Hepatocyte (in vitro differentiated cells): ENCODE measurements around the gene ALCAM. TPM values are rescaled to one million over a fixed set of nuclear protein-coding genes. Genes with fewer than 3 reads are reported as not detected.

Experiments used
- DNase-seq: peaks from one replicate; pipeline ENCODE4 v3.0.0-alpha.2; 2016; ENCODE audit warnings: low spot score
- H2AFZ ChIP-seq: fragments of 200-600 bp; sonication (generic); 2 replicates; pipeline ENCODE4 v1.6.0; 2016; ENCODE audit warnings: antibody characterized with exemption, mild to moderate bottlenecking
- H3K27ac ChIP-seq: fragments of 200-600 bp; sonication (generic); 2 replicates; pipeline ENCODE4 v1.5.1; 2016; ENCODE audit warnings: mild to moderate bottlenecking
- H3K27me3 ChIP-seq: fragments of 200-600 bp; sonication (generic); 2 replicates; pipeline ENCODE4 v1.6.1; 2016
- H3K36me3 ChIP-seq: fragments of 200-600 bp; sonication (generic); replicated peaks from 2 replicates; pipeline ENCODE4 v1.5.1; 2016; ENCODE audit warnings: low read depth; ENCODE audit not compliant: insufficient read depth
- H3K4me1 ChIP-seq: fragments of 200-600 bp; sonication (generic); 2 replicates; pipeline ENCODE4 v1.5.1; 2016; ENCODE audit warnings: mild to moderate bottlenecking, moderate library complexity; ENCODE audit not compliant: insufficient read depth
- H3K4me2 ChIP-seq: fragments of 200-600 bp; sonication (generic); 2 replicates; pipeline ENCODE4 v1.6.0; 2016
- H3K4me3 ChIP-seq: fragments of 200-600 bp; sonication (generic); 2 replicates; pipeline ENCODE4 v1.5.1; 2016; ENCODE audit warnings: mild to moderate bottlenecking
- H3K79me2 ChIP-seq: fragments of 200-600 bp; sonication (generic); 2 replicates; pipeline ENCODE4 v1.6.0; 2017; ENCODE audit warnings: mild to moderate bottlenecking
- H3K9me2 ChIP-seq: fragments of 200-600 bp; sonication (generic); replicated peaks from 2 replicates; pipeline ENCODE4 v1.6.0; 2017; ENCODE audit warnings: mild to moderate bottlenecking; ENCODE audit not compliant: insufficient read depth
- H3K9me3 ChIP-seq: fragments of 200-600 bp; sonication (generic); 2 replicates; pipeline ENCODE4 v1.5.1; 2016; ENCODE audit warnings: low read depth, mild to moderate bottlenecking
- H4K20me1 ChIP-seq: fragments of 200-600 bp; sonication (generic); 2 replicates; pipeline ENCODE4 v1.6.0; 2016; ENCODE audit warnings: mild to moderate bottlenecking; ENCODE audit not compliant: insufficient read depth, poor library complexity, severe bottlenecking
- EZH2 ChIP-seq: fragments of 200-600 bp; sonication (generic); IDR thresholded peaks from 2 replicates; pipeline ENCODE4 v1.6.1; 2016; ENCODE audit warnings: antibody characterized with exemption, mild to moderate bottlenecking, borderline replicate concordance
- EZH2phosphoT487 ChIP-seq: fragments of 200-600 bp; sonication (generic); IDR thresholded peaks from one replicate; pipeline ENCODE4 v1.6.1; 2018; ENCODE audit warnings: antibody characterized with exemption, mild to moderate bottlenecking, low read depth, moderate library complexity; ENCODE audit not compliant: unreplicated experiment, severe bottlenecking
- WGBS: methylation state at CpG from one replicate; pipeline ENCODE4 v1.1.6; 2016; ENCODE audit warnings: low lambda C conversion rate; ENCODE audit errors: missing lambda C conversion rate; 5-methylcytosine and 5-hydroxymethylcytosine counted together
- polyA plus RNA-seq: library from polyadenylated mRNA; unstranded; fragments of >200 nt; fragmentation: Nextera tagmentation; extraction: Ambion mirVana; gene quantifications from 2 replicates; pipeline ENCODE4 v1.2.1, GENCODE V29; 2016
- total RNA-seq: library from RNA; depleted of rRNA; stranded (reverse); fragments of >200 nt; gene quantifications from 2 replicates; pipeline ENCODE4 v1.2.3, GENCODE V29; 2014
- TF ChIP-seq, protein P1 (sequence below): fragments of 200-600 bp; sonication (generic); IDR thresholded peaks from 2 replicates; pipeline ENCODE4 v1.5.1; 2016; ENCODE audit warnings: antibody characterized with exemption, mild to moderate bottlenecking; ENCODE audit not compliant: poor library complexity

ALCAM gene
- total and polyA plus RNA-seq, 2 experiments from 2014 or later, result 58.0 to 134 TPM

DNA sequence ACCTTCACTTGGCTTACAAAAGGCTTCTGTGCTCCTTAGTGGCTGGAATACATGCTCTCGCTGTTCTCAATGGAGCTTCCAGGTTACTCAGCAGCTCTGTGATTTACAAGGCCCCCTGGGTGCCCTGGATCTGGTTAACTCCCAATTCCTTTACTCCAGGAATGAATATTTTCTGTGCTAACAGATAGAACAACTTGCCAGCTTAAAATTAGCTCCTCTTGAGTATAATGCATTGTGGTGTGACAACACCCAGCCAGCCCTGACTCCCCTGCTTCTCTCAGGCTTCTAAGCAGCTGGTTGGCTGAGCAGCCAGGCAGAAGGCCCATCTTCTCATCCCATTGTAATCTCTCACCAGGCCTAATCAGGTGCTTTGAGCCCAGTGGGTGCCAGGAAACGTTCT, 246.4 kb downstream of the ALCAM start:
- Histone ChIP-seq H3K9me2 (no peaks in the 10 kb centered on the region), H3K9me3 (no peaks in the 10 kb centered on the region), H3K27ac (no peak overlapping the region), H3K4me1 (no peaks in the 10 kb centered on the region), H4K20me1 (no peaks in the 10 kb centered on the region), H3K4me2 (no peak overlapping the region), H3K79me2 (no peaks in the 10 kb centered on the region), H3K27me3 (no peaks in the 10 kb centered on the region), H3K36me3 (no peaks in the 10 kb centered on the region), H3K4me3 (no peak overlapping the region), H2AFZ (no peak overlapping the region)
- DNase-seq, result no peak
- TF ChIP-seq EZH2 (no peak), EZH2phosphoT487 (no peak)
- TF ChIP-seq, protein P1, sequence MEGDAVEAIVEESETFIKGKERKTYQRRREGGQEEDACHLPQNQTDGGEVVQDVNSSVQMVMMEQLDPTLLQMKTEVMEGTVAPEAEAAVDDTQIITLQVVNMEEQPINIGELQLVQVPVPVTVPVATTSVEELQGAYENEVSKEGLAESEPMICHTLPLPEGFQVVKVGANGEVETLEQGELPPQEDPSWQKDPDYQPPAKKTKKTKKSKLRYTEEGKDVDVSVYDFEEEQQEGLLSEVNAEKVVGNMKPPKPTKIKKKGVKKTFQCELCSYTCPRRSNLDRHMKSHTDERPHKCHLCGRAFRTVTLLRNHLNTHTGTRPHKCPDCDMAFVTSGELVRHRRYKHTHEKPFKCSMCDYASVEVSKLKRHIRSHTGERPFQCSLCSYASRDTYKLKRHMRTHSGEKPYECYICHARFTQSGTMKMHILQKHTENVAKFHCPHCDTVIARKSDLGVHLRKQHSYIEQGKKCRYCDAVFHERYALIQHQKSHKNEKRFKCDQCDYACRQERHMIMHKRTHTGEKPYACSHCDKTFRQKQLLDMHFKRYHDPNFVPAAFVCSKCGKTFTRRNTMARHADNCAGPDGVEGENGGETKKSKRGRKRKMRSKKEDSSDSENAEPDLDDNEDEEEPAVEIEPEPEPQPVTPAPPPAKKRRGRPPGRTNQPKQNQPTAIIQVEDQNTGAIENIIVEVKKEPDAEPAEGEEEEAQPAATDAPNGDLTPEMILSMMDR, result no peak
- WGBS, result 68% methylated on average over 2 of the region's 2 CpGs

DNA sequence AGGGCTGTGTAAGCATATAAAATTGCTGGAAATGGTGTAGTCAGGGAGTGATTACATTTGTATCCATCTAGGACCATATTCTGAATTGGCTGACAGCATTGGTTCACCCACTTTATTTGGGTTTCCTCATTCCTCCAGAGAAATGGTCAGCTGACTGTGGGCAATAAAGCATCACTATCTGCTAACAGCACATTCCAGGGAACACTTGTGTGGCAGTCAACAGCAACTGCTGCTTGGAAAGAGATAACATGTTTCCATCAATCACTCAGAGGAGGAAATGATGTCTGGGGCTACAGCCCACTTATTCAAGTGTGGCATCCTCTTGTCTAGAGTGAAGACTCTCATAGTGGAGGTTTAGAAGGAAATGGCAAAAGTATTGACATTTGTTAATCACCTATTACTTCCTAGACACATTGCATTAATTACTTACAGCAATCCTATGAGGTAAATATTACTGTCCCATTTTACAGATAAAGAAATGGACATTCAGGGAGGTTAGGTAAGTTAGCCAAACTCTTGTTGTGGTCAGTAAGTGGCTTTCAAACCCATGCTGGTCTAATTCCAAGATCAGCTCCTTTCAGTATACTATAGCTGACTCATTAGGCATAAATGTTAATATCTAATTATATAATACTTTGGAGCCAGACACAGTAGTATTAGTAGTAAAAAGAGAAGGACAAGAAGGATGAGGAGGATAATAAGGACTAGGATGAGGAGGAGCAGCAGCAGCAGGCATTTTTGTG, 247.8 kb downstream of the ALCAM start:
- Histone ChIP-seq H3K79me2 (no peaks in the 10 kb centered on the region), H3K4me3 (no peak overlapping the region)
- TF ChIP-seq EZH2 (no peak), EZH2phosphoT487 (no peak)
- TF ChIP-seq, protein P1, result no peak

DNA sequence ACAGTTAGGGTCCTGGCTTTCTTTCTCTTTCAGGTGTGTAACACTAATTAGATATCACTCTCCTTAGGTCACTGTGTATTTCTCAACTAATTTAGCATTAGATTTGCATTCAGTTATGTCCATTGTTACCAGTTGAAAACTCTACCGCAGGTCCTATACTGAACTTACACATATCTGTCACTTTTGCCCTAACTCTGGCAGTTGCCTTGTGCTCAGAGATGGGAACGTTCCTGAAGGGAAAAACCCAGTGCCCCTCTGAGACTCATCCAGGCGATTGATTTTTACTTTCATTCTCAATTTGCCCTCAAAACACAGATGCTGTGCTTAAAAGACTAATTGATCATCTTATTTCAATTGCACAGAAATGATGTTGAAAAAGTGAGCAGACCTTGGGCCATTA, 249.1 kb downstream of the ALCAM start:
- H2AFZ ChIP-seq, result no peak overlapping the region

More for the DNA sequence above, 247.8 kb downstream of the ALCAM start:
- H3K36me3 ChIP-seq, result no peaks in the 10 kb centered on the region
- no peaks in the 10 kb centered on the region for H3K9me2 ChIP-seq
- no peaks in the 10 kb centered on the region for H3K4me1 ChIP-seq
- H3K4me2 ChIP-seq, result no peak overlapping the region
- H3K9me3 ChIP-seq, result no peaks in the 10 kb centered on the region
- no peaks in the 10 kb centered on the region for H4K20me1 ChIP-seq
- peak; percentile 32 for DNase-seq
- H2AFZ ChIP-seq, result no peak overlapping the region
- no peak overlapping the region for H3K27ac ChIP-seq
- H3K27me3 ChIP-seq, result no peaks in the 10 kb centered on the region

More for the DNA sequence above, 249.1 kb downstream of the ALCAM start:
- Histone ChIP-seq H3K9me2 (no peaks in the 10 kb centered on the region), H3K36me3 (no peaks in the 10 kb centered on the region), H3K27me3 (no peaks in the 10 kb centered on the region), H3K4me2 (no peak overlapping the region), H3K4me1 (no peaks in the 10 kb centered on the region), H3K9me3 (no peaks in the 10 kb centered on the region), H3K79me2 (no peaks in the 10 kb centered on the region), H3K4me3 (no peak overlapping the region), H3K27ac (no peak overlapping the region), H4K20me1 (no peaks in the 10 kb centered on the region)
- 88% methylated on average over 3 of the region's 3 CpGs for WGBS
- TF ChIP-seq, protein P1, result no peak
- DNase-seq, result no peak
